Measurements from ENCODE around the gene CASP4. TPM values are rescaled to one million over a fixed set of nuclear protein-coding genes. Genes with fewer than 3 reads are reported as not detected.
"Not testable (repeated sequence)": the region's sequence is repeated elsewhere in the genome, so short reads cannot be mapped to it uniquely, and the experiment has no call there.

CASP4 gene
- total RNA-seq, 1 experiment from 2014 or later, result 53.1 TPM

DNA sequence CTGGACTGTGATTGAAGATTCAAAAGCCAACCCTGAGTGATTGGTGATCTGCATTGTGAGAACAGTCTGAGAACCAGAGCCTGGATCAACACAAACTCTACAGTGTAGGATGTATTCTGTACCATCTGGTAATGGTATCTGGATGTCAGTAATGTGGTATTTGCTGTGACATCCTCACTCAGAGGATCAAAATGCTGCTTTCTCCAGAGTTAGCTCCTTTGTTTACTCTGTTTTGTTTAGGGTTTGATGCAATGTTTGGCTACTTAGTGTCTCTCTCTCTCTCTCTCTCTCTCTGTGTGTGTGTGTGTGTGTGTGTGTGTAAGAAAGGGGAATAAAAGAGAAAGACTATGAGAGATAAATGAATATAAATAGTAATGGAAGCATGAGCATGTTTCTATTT lies 24.3 kb downstream of the CASP4 start:
- Mint-ChIP-seq H3K4me3 (ENCODE audit: low read depth, unreplicated experiment) (no peak overlapping the region), H3K27me3 (ENCODE audit: unreplicated experiment) (no peaks in the 10 kb centered on the region), H3K36me3 (ENCODE audit: insufficient read depth, unreplicated experiment) (peaks cover 20% of the 10 kb centered on the region), H3K4me1 (ENCODE audit: low read depth, unreplicated experiment) (peaks cover 8% of the 10 kb centered on the region), H3K27ac (ENCODE audit: unreplicated experiment) (no peak overlapping the region), H3K9me3 (ENCODE audit: low read depth, unreplicated experiment) (no peaks in the 10 kb centered on the region)
- no TSS peak for BruUV-seq (replicated peaks)
- DNase-seq, result no peak
- CTCF ChIA-PET, result no interaction called here
- intact Hi-C loops (cut with micrococcal nuclease; ENCODE audit: unreplicated experiment), result no loop called here
- TF ChIP-seq, protein P1, sequence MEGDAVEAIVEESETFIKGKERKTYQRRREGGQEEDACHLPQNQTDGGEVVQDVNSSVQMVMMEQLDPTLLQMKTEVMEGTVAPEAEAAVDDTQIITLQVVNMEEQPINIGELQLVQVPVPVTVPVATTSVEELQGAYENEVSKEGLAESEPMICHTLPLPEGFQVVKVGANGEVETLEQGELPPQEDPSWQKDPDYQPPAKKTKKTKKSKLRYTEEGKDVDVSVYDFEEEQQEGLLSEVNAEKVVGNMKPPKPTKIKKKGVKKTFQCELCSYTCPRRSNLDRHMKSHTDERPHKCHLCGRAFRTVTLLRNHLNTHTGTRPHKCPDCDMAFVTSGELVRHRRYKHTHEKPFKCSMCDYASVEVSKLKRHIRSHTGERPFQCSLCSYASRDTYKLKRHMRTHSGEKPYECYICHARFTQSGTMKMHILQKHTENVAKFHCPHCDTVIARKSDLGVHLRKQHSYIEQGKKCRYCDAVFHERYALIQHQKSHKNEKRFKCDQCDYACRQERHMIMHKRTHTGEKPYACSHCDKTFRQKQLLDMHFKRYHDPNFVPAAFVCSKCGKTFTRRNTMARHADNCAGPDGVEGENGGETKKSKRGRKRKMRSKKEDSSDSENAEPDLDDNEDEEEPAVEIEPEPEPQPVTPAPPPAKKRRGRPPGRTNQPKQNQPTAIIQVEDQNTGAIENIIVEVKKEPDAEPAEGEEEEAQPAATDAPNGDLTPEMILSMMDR (IDR thresholded peaks at IDR 0.05; ENCODE audit: unreplicated experiment), result no peak

DNA sequence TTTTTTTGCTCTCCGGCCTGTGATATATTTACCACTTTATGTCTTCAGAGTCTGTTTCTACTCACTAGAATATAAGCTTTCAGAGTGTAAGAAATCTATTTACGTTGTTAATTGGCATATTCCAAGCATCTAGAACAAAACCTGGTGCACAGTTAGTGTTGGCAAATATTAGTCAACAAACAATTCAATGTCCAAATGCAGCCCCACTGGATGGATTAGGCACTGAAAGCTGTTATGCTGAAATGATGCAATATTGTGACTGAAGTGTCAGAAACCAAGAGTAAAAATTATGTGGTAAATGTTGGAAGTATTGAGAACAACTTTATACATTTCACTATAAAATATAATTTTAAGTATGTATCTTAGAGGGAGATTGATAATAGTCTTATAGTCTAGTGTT lies 24.8 kb downstream of the CASP4 start:
- Mint-ChIP-seq H3K4me1 (ENCODE audit: low read depth, unreplicated experiment) (peaks cover 8% of the 10 kb centered on the region), H3K9me3 (ENCODE audit: low read depth, unreplicated experiment) (no peaks in the 10 kb centered on the region), H3K27me3 (ENCODE audit: unreplicated experiment) (no peaks in the 10 kb centered on the region), H3K36me3 (ENCODE audit: insufficient read depth, unreplicated experiment) (peaks cover 16% of the 10 kb centered on the region), H3K27ac (ENCODE audit: unreplicated experiment) (no peak overlapping the region), H3K4me3 (ENCODE audit: low read depth, unreplicated experiment) (no peak overlapping the region)
- CTCF ChIA-PET, result no interaction called here
- TF ChIP-seq, protein P1 (IDR thresholded peaks at IDR 0.05; ENCODE audit: unreplicated experiment), result no peak
- intact Hi-C loops (cut with micrococcal nuclease; ENCODE audit: unreplicated experiment), result no loop called here
- no peak for DNase-seq
- no TSS peak for BruUV-seq (replicated peaks)

DNA sequence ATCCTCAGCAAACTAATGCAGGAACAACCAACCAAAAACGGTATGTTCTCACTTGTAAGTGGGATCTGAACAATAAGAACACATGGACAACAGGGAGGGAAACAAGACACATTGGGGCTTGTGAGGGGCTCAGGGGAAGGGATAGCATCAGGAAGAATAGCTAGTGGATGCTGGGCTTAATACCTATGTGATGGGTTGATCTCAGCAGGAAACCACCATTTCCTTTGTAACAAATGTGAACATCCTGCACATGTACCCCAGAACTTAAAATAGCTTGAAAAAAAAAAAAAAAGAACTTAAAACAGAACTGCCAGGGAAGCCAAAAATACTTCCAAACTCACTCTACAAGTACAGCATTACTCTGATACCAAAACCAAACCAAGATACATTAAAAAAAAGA lies 33.8 kb downstream of the CASP4 start:
- Mint-ChIP-seq H3K27me3 (ENCODE audit: unreplicated experiment) (no peaks in the 10 kb centered on the region), H3K4me3 (ENCODE audit: low read depth, unreplicated experiment) (no peak overlapping the region), H3K27ac (ENCODE audit: unreplicated experiment) (no peak overlapping the region), H3K4me1 (ENCODE audit: low read depth, unreplicated experiment) (no peaks in the 10 kb centered on the region), H3K36me3 (ENCODE audit: insufficient read depth, unreplicated experiment) (no peaks in the 10 kb centered on the region), H3K9me3 (ENCODE audit: low read depth, unreplicated experiment) (peaks cover 2% of the 10 kb centered on the region)
- no TSS peak for BruUV-seq (replicated peaks)
- DNase-seq, result no peak
- TF ChIP-seq, protein P1 (IDR thresholded peaks at IDR 0.05; ENCODE audit: unreplicated experiment), result no peak
- intact Hi-C loops (cut with micrococcal nuclease; ENCODE audit: unreplicated experiment), result no loop called here
- CTCF ChIA-PET, result no interaction called here

DNA sequence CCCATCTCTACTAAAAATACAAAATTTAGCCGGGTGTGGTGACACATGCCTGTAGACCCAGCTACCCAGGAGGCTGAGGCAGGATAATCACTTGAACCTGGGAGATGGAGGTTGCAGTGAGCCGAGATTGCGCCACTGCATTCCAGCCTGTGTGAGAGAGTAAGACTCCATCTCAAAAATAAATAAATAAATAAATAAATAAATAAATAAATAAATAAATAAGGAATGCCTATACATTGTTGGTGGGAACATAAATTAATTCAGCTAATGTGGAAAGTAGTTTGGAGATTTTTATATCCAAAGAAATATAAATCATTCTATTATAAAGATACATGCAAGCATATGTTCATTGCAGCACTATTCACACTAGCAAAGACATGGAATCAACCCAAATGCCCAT lies 34.3 kb downstream of the CASP4 start:
- BruUV-seq (replicated peaks); H3K9me3 Mint-ChIP-seq (ENCODE audit: low read depth, unreplicated experiment); H3K4me3 Mint-ChIP-seq (ENCODE audit: low read depth, unreplicated experiment); H3K36me3 Mint-ChIP-seq (ENCODE audit: insufficient read depth, unreplicated experiment); DNase-seq; CTCF ChIA-PET; H3K4me1 Mint-ChIP-seq (ENCODE audit: low read depth, unreplicated experiment); intact Hi-C loops (cut with micrococcal nuclease; ENCODE audit: unreplicated experiment); H3K27ac Mint-ChIP-seq (ENCODE audit: unreplicated experiment); H3K27me3 Mint-ChIP-seq (ENCODE audit: unreplicated experiment): not testable (repeated sequence)

DNA sequence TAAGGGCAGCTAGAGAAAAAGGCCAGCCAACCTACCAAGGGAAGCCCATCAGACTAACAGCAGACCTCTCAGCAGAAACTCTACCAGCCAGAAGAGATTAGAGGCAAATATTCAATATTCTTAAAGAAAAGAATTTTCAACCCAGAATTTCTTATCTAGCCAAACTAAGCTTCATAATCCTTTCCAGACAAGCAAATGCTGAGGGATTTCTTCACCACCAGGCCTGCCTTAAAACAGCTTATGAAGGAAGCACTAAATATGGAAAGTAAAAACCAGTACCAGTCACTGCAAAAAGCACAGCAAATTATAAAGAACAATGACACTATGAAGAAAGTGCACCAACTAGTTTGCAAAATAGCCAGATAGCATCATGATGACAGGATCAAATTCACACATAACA lies 39.6 kb downstream of the CASP4 start:
- CTCF ChIA-PET, result no interaction called here
- no peak for DNase-seq
- Mint-ChIP-seq H3K9me3 (ENCODE audit: low read depth, unreplicated experiment) (peaks cover 16% of the 10 kb centered on the region), H3K36me3 (ENCODE audit: insufficient read depth, unreplicated experiment) (no peaks in the 10 kb centered on the region), H3K27me3 (ENCODE audit: unreplicated experiment) (no peaks in the 10 kb centered on the region), H3K4me1 (ENCODE audit: low read depth, unreplicated experiment) (no peaks in the 10 kb centered on the region), H3K4me3 (ENCODE audit: low read depth, unreplicated experiment) (no peak overlapping the region), H3K27ac (ENCODE audit: unreplicated experiment) (no peak overlapping the region)
- intact Hi-C loops (cut with micrococcal nuclease; ENCODE audit: unreplicated experiment), result no loop called here
- no TSS peak for BruUV-seq (replicated peaks)
- TF ChIP-seq, protein P1 (IDR thresholded peaks at IDR 0.05; ENCODE audit: unreplicated experiment), result no peak
